Measurements from ENCODE around the gene TAF10. TPM values are rescaled to one million over a fixed set of nuclear protein-coding genes. Genes with fewer than 3 reads are reported as not detected.

TAF10 gene
- total RNA-seq, 1 experiment from 2014 or later = 387 TPM

DNA sequence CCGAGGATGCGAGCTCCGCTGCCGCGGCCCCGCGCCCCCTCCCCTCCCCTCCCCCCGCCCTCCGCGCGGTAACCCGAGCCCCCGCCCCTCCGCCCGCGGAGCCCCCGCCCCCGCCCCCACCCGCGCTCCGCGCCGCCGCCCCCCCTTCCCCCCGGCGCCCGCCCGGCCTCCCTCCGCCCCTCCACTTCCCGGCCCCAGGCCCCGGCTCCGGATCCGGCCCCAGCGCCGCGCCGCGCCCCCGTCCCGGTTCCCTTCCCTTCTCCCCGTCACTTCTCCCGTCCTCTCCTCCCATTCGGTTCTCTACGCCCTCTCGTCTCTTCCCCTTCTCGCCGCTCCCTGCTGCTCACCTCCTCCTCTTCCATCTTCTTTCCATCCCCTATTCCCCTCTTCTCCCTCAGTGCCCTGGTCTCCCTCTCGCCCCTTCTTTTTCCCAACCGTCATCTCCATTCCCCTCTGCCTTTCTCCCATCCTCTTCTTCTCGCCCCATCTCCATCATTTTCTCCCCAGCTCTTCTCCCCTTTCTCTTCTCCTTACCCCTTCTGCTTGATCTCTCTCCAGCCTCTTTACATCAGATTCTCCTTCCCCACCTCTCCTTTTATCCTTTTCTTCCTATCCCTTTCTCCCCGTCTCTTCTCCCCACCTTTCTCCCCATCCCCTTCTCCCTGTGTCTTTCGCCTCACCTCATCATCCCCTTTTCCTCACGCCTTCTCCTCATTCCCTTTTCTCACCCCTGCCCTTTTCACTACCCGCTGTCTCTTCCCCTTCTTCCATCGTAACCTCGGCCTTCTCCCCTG is 44.0 kb upstream of the TAF10 start, which contains the start of gene DCHS1:
DCHS1 (minus strand) TSS at position 20 of the 794 bp plus-strand sequence. CDS start 14,196 bp downstream, outside the sequence.
- ChIA-PET CTCF (no interaction called here), POLR2A (no interaction called here)
- Histone ChIP-seq H3K27me3 (ENCODE audit: control insufficient read depth, insufficient read depth, low read length) (peaks cover 65% of the 10 kb centered on the region), H3K27ac (ENCODE audit: low read length) (no peak within 1 kb of the TSS), H3K4me3 (ENCODE audit: low read depth in 2 of 2, low read length in 2 of 2) (peak within 1 kb of the TSS; percentile 3 to 19; a peak in 2 of 4 replicates), H3K36me3 (ENCODE audit: control insufficient read depth, insufficient read depth, low read length) (no peaks in the 10 kb centered on the region; the same call in 1 of the 2 replicates), H3K9me3 (ENCODE audit: control insufficient read depth, insufficient read depth, low read depth, low read length) (no peaks in the 10 kb centered on the region), H3K4me1 (ENCODE audit: control insufficient read depth, insufficient read depth, low read length) (no peaks in the 10 kb centered on the region)
- in situ Hi-C loops (cut with HindIII; ENCODE audit: low pct_unique_long_range_greater_than_20kb, low sequenced_read_pairs) (no loop called here), intact Hi-C loops (cut with micrococcal nuclease; ENCODE audit: unreplicated experiment) (no loop called here)
- DNase-seq (ENCODE audit: low read depth, low spot score) = no peak
- TF ChIP-seq POLR2AphosphoS5 (IDR thresholded peaks at IDR 0.05; ENCODE audit: low read depth, low read length) (no peak), SIN3A (IDR thresholded peaks at IDR 0.05; ENCODE audit: borderline replicate concordance, insufficient read depth, low read depth, low read length) (no peak), TCF7L2 (IDR thresholded peaks at IDR 0.05; ENCODE audit: low read depth, low read length) (no peak)
- TF ChIP-seq, protein P1, sequence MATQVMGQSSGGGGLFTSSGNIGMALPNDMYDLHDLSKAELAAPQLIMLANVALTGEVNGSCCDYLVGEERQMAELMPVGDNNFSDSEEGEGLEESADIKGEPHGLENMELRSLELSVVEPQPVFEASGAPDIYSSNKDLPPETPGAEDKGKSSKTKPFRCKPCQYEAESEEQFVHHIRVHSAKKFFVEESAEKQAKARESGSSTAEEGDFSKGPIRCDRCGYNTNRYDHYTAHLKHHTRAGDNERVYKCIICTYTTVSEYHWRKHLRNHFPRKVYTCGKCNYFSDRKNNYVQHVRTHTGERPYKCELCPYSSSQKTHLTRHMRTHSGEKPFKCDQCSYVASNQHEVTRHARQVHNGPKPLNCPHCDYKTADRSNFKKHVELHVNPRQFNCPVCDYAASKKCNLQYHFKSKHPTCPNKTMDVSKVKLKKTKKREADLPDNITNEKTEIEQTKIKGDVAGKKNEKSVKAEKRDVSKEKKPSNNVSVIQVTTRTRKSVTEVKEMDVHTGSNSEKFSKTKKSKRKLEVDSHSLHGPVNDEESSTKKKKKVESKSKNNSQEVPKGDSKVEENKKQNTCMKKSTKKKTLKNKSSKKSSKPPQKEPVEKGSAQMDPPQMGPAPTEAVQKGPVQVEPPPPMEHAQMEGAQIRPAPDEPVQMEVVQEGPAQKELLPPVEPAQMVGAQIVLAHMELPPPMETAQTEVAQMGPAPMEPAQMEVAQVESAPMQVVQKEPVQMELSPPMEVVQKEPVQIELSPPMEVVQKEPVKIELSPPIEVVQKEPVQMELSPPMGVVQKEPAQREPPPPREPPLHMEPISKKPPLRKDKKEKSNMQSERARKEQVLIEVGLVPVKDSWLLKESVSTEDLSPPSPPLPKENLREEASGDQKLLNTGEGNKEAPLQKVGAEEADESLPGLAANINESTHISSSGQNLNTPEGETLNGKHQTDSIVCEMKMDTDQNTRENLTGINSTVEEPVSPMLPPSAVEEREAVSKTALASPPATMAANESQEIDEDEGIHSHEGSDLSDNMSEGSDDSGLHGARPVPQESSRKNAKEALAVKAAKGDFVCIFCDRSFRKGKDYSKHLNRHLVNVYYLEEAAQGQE (IDR thresholded peaks at IDR 0.05; ENCODE audit: insufficient read depth in 1 of 2, low read depth in 2 of 2, low read length in 1 of 2) = no peak
- TF ChIP-seq, protein P2, sequence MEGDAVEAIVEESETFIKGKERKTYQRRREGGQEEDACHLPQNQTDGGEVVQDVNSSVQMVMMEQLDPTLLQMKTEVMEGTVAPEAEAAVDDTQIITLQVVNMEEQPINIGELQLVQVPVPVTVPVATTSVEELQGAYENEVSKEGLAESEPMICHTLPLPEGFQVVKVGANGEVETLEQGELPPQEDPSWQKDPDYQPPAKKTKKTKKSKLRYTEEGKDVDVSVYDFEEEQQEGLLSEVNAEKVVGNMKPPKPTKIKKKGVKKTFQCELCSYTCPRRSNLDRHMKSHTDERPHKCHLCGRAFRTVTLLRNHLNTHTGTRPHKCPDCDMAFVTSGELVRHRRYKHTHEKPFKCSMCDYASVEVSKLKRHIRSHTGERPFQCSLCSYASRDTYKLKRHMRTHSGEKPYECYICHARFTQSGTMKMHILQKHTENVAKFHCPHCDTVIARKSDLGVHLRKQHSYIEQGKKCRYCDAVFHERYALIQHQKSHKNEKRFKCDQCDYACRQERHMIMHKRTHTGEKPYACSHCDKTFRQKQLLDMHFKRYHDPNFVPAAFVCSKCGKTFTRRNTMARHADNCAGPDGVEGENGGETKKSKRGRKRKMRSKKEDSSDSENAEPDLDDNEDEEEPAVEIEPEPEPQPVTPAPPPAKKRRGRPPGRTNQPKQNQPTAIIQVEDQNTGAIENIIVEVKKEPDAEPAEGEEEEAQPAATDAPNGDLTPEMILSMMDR (IDR thresholded peaks at IDR 0.05) = no peak
- ATAC-seq = no peak
- no TSS peak for BruUV-seq (replicated peaks)

DNA sequence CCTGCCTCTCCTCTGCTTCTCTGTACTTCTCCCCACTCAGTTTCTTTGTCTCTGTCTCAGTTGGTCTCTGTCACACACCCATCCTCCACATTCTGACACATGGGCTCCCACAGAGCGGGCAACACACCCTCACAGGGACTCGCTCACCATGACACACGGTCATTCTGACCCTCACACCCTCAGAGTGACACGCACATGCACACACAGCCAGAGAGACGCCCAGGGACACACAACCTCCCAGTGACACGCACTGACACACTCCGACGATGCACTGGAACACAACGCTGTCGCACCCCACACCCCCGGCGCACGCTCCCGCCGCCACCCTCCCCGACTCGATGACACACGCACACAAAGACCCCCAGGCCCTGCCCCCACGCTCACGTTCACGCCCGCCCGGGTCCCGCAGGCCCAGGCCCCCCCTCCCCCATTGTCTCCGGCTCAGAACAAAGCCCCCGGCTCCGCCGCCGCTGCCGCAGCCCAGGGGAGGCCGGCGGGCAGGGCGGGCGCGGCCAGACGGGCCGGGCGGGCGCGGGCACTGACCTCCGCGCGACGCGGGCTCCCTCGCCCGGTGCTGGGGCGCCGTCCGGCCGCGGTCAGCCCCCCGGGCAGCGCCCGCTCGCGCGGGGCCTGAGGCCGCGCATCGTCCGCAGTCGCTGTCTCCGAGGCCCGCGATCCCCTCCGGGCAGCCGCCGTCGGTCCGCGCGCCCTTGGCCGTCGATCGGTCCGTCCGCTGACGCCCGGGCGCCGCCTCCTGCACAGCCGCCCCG is 43.2 kb upstream of the TAF10 start:
- Histone ChIP-seq H3K36me3 (ENCODE audit: control insufficient read depth, insufficient read depth, low read length) (no peaks in the 10 kb centered on the region; the same call in 1 of the 2 replicates), H3K9me3 (ENCODE audit: control insufficient read depth, insufficient read depth, low read depth, low read length) (no peaks in the 10 kb centered on the region), H3K4me1 (ENCODE audit: control insufficient read depth, insufficient read depth, low read length) (no peaks in the 10 kb centered on the region), H3K27ac (ENCODE audit: low read length) (no peak overlapping the region), H3K4me3 (ENCODE audit: low read depth in 2 of 2, low read length in 2 of 2) (no peak overlapping the region; a peak in 1 of 4 replicates), H3K27me3 (ENCODE audit: control insufficient read depth, insufficient read depth, low read length) (peaks cover 67% of the 10 kb centered on the region)
- intact Hi-C loops (cut with micrococcal nuclease; ENCODE audit: unreplicated experiment) (no loop called here), in situ Hi-C loops (cut with HindIII; ENCODE audit: low pct_unique_long_range_greater_than_20kb, low sequenced_read_pairs) (no loop called here)
- DNase-seq (ENCODE audit: low read depth, low spot score) (no peak), ATAC-seq (peak; percentile 51)
- POLR2A ChIA-PET = no interaction called here
- TF ChIP-seq, protein P2 (IDR thresholded peaks at IDR 0.05) = no peak
- TF ChIP-seq POLR2AphosphoS5 (IDR thresholded peaks at IDR 0.05; ENCODE audit: low read depth, low read length) (no peak), TCF7L2 (IDR thresholded peaks at IDR 0.05; ENCODE audit: low read depth, low read length) (no peak), SIN3A (IDR thresholded peaks at IDR 0.05; ENCODE audit: borderline replicate concordance, insufficient read depth, low read depth, low read length) (no peak)
- TF ChIP-seq, protein P1 (IDR thresholded peaks at IDR 0.05; ENCODE audit: insufficient read depth in 1 of 2, low read depth in 2 of 2, low read length in 1 of 2) = no peak
- no TSS peak for BruUV-seq (replicated peaks)
- CTCF ChIA-PET = no interaction called here
